Cardiac septum (tissue), 1 donor: ENCODE data around the gene INPP5D. TPM values are rescaled to one million over a fixed set of nuclear protein-coding genes. Genes with fewer than 3 reads are reported as not detected.
"Not testable (repeated sequence)": the region's sequence is repeated elsewhere in the genome, so short reads cannot be mapped to it uniquely, and the experiment has no call there.

ENCODE experiments used
- DNase-seq: peaks from one replicate; pipeline ENCODE4 v3.0.0-alpha.2; 2020; ENCODE audit warnings: low spot score
- intact Hi-C: fragments of 100-400 bp; cut with DNase I; formaldehyde crosslinking; loops from one replicate; pipeline ENCODE4 v1.14.0; 2022
- long read RNA-seq: library from polyadenylated mRNA; unstranded; transcript quantifications from one replicate; pipeline ENCODE4 v2.0.0, GENCODE V29; 2021
- total RNA-seq: library from RNA; stranded (reverse); fragmentation: NEBNext Ultra II Directional; extraction: Animal tissue kit (Norgen Biotek cat#: 25700); gene quantifications from one replicate; pipeline ENCODE4 v1.2.1, GENCODE V29; 2021
- donor health status: DM: no; HTN: no; CAD: no.

Gene INPP5D
- 6.2 TPM for total RNA-seq
- long read RNA-seq, partial matches to known transcripts: 4 of 4 reads
- long read RNA-seq, other reads (novel, unspliced or antisense): 0 of 4 reads

GRCh38 chr2:233059797-233060500, at the start of gene INPP5D:
TSS of gene INPP5D (plus strand) at chr2:233060342. CDS start at chr2:233060479, 137 bp downstream.
- intact Hi-C loops: loop anchor here (10.0 kb wide), 1 partner anchor 365 kb away; the partner anchor contains the start of gene GIGYF2

GRCh38 chr2:233010569-233011267, 49.4 kb upstream of the INPP5D start:
- DNase-seq: no peak
- intact Hi-C loops: no loop called here

More at GRCh38 chr2:233059797-233060500, at the start of gene INPP5D:
- DNase-seq: peak; percentile 88

- intact Hi-C loops: no loop called here
- DNase-seq: no peak
Measured at GRCh38 chr2:233011268-233011650, 48.9 kb upstream of the INPP5D start.

- intact Hi-C loops: no loop called here
Measured at GRCh38 chr2:233011702-233012131, 48.4 kb upstream of the INPP5D start.

GRCh38 chr2:233012301-233012971, 47.7 kb upstream of the INPP5D start:
- intact Hi-C loops: no loop called here
- DNase-seq: no peak

More at GRCh38 chr2:233011702-233012131, 48.4 kb upstream of the INPP5D start:
- DNase-seq: no peak

- no peak for DNase-seq
- intact Hi-C loops: no loop called here
Measured at GRCh38 chr2:233013027-233013461, 47.1 kb upstream of the INPP5D start, which contains the start of gene NGEF. TSS of gene NGEF (minus strand) at chr2:233013256. CDS start at chr2:232974890, 38,366 bp downstream.

GRCh38 chr2:233013650-233014049, 46.5 kb upstream of the INPP5D start:
- intact Hi-C loops: no loop called here
- no peak for DNase-seq

GRCh38 chr2:233015019-233015645, 45.0 kb upstream of the INPP5D start:
- intact Hi-C loops: no loop called here
- DNase-seq: no peak

GRCh38 chr2:233017947-233018346, 42.2 kb upstream of the INPP5D start:
- intact Hi-C loops: no loop called here
- no peak for DNase-seq

GRCh38 chr2:233019610-233020009, 40.5 kb upstream of the INPP5D start:
- DNase-seq, intact Hi-C loops: not testable (repeated sequence)

GRCh38 chr2:233020454-233020853, 39.7 kb upstream of the INPP5D start:
- intact Hi-C loops: no loop called here
- DNase-seq: no peak

- intact Hi-C loops: no loop called here
- DNase-seq: no peak
Measured at GRCh38 chr2:233021771-233022170, 38.4 kb upstream of the INPP5D start.

GRCh38 chr2:233022561-233022960, 37.6 kb upstream of the INPP5D start:
- DNase-seq: no peak
- intact Hi-C loops: no loop called here

- intact Hi-C loops: no loop called here
- DNase-seq: no peak
Measured at GRCh38 chr2:233023007-233023760, 37.0 kb upstream of the INPP5D start.

- intact Hi-C loops: no loop called here
Measured at GRCh38 chr2:233023761-233024410, 36.3 kb upstream of the INPP5D start.

GRCh38 chr2:233025706-233026105, 34.4 kb upstream of the INPP5D start:
- intact Hi-C loops: no loop called here
- DNase-seq: no peak

More at GRCh38 chr2:233023761-233024410, 36.3 kb upstream of the INPP5D start:
- no peak for DNase-seq

GRCh38 chr2:233026198-233026813, 33.8 kb upstream of the INPP5D start:
- intact Hi-C loops: no loop called here
- DNase-seq: no peak

GRCh38 chr2:233029321-233029720, 30.8 kb upstream of the INPP5D start:
- DNase-seq: no peak
- intact Hi-C loops: no loop called here
